ENCODE results near the gene KLHDC7A. TPM values are rescaled to one million over a fixed set of nuclear protein-coding genes. Genes with fewer than 3 reads are reported as not detected.

KLHDC7A gene
- total and polyA plus RNA-seq, 10 of the 15 experiments (the other 5 are each of a cell fraction or from before 2014, with no cell fraction given) = not detected

DNA sequence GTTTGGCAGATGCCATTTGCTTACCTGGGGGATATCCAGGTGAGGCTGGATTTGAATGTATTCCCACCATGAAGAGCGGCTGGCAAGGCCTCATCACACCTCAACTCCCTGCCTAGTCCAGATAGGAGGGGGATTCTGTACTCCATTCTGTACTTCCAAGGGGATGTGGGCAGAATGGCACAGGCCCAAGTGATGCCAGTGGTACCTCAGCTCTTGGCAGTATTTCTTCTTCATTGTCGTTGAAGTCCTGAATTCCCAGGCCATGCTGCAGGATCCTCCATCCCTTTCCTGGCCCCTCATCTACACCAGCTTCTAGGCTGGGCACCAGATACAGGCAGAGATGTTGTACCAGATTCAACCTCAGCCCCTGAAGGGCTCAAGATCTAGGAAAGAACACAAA is 47.9 kb downstream of the KLHDC7A start:
- no peaks in the 10 kb centered on the region for H4K20me1 ChIP-seq (ENCODE audit: control insufficient read depth, insufficient read depth)
- ChIA-PET POLR2A (no interaction called here), SMC1A (ENCODE audit: uncharacterized antibody, unreplicated experiment) (no interaction called here), CTCF (no interaction called here), RAD21 (ENCODE audit: unreplicated experiment) (no interaction called here)
- BruUV-seq (replicated peaks) = no TSS peak
- FAIRE-seq (no peak), DNase-seq (ENCODE audit: low read depth, low spot score) (no peak), ATAC-seq (no peak)
- no peaks in the 10 kb centered on the region; a peak in 1 of 4 replicates for H3K27me3 ChIP-seq (replicated peaks in 1 of 2; ENCODE audit: control insufficient read depth in 2 of 2, insufficient read depth in 2 of 2, low read length in 1 of 2)
- 0% methylated on average over 2 of the region's 2 CpGs for WGBS (ENCODE audit: insufficient coverage, insufficient replicate concordance, low lambda C conversion rate, missing lambda C conversion rate)
- no peaks in the 10 kb centered on the region for H3K79me2 ChIP-seq (ENCODE audit: control insufficient read depth, insufficient read depth, low read length)
- in situ Hi-C loops (cut with MboI) = no loop called here
- intact Hi-C loops (cut with micrococcal nuclease; ENCODE audit: unreplicated experiment) = no loop called here
- no peak overlapping the region for H3K4me2 ChIP-seq (ENCODE audit: control insufficient read depth, insufficient read depth)
- H2AFZ ChIP-seq (ENCODE audit: control insufficient read depth, low read depth, low read length) = no peak overlapping the region
- no peaks in the 10 kb centered on the region for H3K4me1 ChIP-seq (ENCODE audit: control insufficient read depth, insufficient read depth, low read length)
- no peaks in the 10 kb centered on the region for H3K36me3 ChIP-seq (ENCODE audit: control insufficient read depth in 2 of 2, insufficient read depth in 2 of 2, low read length in 1 of 2)
- no peak overlapping the region for H3K9ac ChIP-seq (ENCODE audit: control insufficient read depth, insufficient read depth, low read length)
- TF ChIP-seq SMAD1 (IDR thresholded peaks at IDR 0.05; ENCODE audit: low read depth, partially characterized antibody) (no peak), SREBF2 (IDR thresholded peaks at IDR 0.05; ENCODE audit: low read length) (no peak), CBX5 (IDR thresholded peaks at IDR 0.05; ENCODE audit: low read depth) (no peak)
- H3K9me3 ChIP-seq (replicated peaks; ENCODE audit: control insufficient read depth, insufficient read depth, low read length) = no peaks in the 10 kb centered on the region
- no peak overlapping the region for H3K27ac ChIP-seq (ENCODE audit: control insufficient read depth, insufficient read depth)
- no peak overlapping the region for H3K4me3 ChIP-seq

- 25% methylated on average over 4 of the region's 4 CpGs for WGBS (ENCODE audit: insufficient coverage, insufficient replicate concordance, low lambda C conversion rate, missing lambda C conversion rate)
- no peak for FAIRE-seq
- TF ChIP-seq CHD2 (IDR thresholded peaks at IDR 0.05; ENCODE audit: borderline replicate concordance, low read depth, low read length) (no peak), PML (IDR thresholded peaks at IDR 0.05; ENCODE audit: low read length) (no peak), ATF2 (IDR thresholded peaks at IDR 0.05; ENCODE audit: low read length) (no peak), JUND (IDR thresholded peaks at IDR 0.05; ENCODE audit: low read depth, low read length) (no peak), ELK1 (IDR thresholded peaks at IDR 0.05; ENCODE audit: low read depth, low read length) (no peak)
- Histone ChIP-seq H3K9me3 (replicated peaks; ENCODE audit: control insufficient read depth, insufficient read depth, low read length) (no peaks in the 10 kb centered on the region), H3K4me2 (ENCODE audit: control insufficient read depth, insufficient read depth) (no peak overlapping the region), H3K4me3 (no peak overlapping the region), H3K79me2 (ENCODE audit: control insufficient read depth, insufficient read depth, low read length) (no peaks in the 10 kb centered on the region), H4K20me1 (ENCODE audit: control insufficient read depth, insufficient read depth) (no peaks in the 10 kb centered on the region), H3K9ac (ENCODE audit: control insufficient read depth, insufficient read depth, low read length) (no peak overlapping the region), H3K27me3 (replicated peaks in 1 of 2; ENCODE audit: control insufficient read depth in 2 of 2, insufficient read depth in 2 of 2, low read length in 1 of 2) (no peaks in the 10 kb centered on the region; a peak in 1 of 4 replicates), H2AFZ (ENCODE audit: control insufficient read depth, low read depth, low read length) (no peak overlapping the region), H3K36me3 (ENCODE audit: control insufficient read depth in 2 of 2, insufficient read depth in 2 of 2, low read length in 1 of 2) (no peaks in the 10 kb centered on the region), H3K27ac (ENCODE audit: control insufficient read depth, insufficient read depth) (no peak overlapping the region), H3K4me1 (ENCODE audit: control insufficient read depth, insufficient read depth, low read length) (no peaks in the 10 kb centered on the region)
- POLR2A ChIA-PET = no interaction called here
- RAD21 ChIA-PET (ENCODE audit: unreplicated experiment) = no interaction called here
- CTCF ChIA-PET = no interaction called here
- in situ Hi-C loops (cut with MboI) = no loop called here
- no peak for ATAC-seq
- no TSS peak for BruUV-seq (replicated peaks)
- intact Hi-C loops (cut with micrococcal nuclease; ENCODE audit: unreplicated experiment) = loop anchor here (10.0 kb wide), 1 partner anchor 205 kb away; no protein-coding TSS in a partner anchor
- no peak for DNase-seq (ENCODE audit: low read depth, low spot score)
- SMC1A ChIA-PET (ENCODE audit: uncharacterized antibody, unreplicated experiment) = no interaction called here
Measured at GRCh38 chr1:18529714-18530113, 49.0 kb downstream of the KLHDC7A start.

Data from GM12878 (cell line).